Middle frontal gyrus (tissue), 1 donor: Measurements from ENCODE around the gene FARP2.

ENCODE experiments used
- DNase-seq: peaks from one replicate; pipeline ENCODE4 v3.0.0-alpha.2; 2015; ENCODE audit warnings: low spot score; ENCODE audit errors: extremely low spot score

The FARP2 gene

GRCh38 chr2:241483305-241483704 lies 127.2 kb downstream of the FARP2 start:
- DNase-seq: no peak

- no peak for DNase-seq
Observed at GRCh38 chr2:241485172-241485911, 129.3 kb downstream of the FARP2 start.

DNA sequence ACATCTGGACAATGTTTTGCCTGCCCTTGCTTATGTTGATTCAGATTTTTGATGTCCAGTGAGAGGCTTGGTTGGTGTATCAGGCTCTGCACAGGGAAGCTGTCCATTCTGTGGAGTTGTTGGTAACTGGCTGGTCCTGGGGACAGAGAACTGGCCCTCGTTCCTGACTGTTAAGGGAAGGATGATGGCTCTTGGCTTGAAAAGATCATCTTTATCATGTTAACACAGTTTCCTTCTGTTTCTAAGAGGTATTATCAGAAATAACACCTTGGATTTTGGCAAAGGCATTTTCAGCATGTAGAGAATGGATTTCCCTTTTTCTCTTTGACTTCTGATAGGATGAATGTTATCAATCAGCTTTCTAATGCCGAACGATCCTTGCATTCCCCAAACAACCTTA lies 133.0 kb downstream of the FARP2 start:
- no peak for DNase-seq

- no peak for DNase-seq
Observed at GRCh38 chr2:241489733-241490680, 133.9 kb downstream of the FARP2 start.

DNA sequence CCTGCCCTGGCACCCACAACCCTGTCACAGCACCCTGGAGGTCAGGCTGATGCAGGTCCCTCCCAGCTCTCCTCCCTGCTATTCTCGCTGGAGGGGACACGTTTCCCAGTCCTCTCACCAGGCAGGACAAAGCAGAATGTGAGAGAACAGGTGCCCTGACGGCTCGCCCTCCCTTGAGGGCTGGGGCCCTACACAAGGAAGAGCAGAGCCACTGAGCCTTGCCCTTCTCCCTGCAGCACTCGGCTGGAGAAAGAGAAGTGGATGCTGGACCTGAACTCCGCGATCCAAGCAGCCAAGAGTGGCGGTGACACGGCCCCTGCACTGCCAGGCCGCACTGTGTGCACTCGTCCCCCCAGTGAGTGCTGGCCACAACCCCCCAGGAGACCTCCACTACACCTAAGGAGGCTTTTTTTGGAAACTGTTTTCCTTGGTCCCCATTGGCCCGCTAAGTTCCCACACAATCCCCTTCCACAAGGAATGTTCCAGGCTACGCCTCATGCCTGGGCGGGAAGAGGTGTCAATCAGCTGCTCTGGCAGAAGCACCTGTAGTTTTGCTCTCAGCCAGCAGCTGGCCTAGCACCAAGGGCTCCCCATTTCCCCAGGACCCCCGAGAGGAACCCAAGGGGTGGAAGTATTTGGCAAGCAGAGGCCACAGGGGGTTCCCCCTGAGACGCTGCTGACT lies 134.9 kb downstream of the FARP2 start:
- no peak for DNase-seq

DNA sequence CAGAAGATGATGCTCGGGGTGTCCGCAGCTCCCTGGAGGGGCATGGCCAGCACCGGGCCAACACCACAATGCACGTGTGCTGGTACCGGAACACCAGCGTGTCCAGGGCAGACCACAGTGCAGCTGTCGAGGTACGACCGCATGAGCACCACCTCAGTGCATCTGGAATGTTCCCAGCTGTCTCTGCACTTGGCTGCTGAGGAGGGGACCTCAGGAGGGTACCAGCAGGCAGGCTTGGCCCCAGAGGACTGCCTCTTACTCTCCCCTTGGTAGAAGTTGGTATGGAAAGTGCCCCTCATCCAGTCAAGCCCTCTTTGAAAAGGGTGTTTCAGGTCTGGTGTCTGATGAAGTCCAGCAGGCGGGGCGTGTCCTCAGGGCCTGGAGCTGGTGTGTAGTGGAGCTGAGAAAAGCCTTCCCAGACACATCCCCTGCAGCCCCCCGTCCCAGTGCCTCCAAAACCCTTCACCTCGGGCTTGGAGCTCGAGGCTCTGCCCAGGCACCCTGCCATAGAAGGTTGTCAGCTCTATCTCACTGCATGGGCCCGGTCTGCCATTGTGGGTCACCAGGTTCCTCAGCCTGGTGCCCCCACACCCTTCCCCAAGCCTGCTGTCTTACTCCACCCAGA lies 135.6 kb downstream of the FARP2 start:
- no peak for DNase-seq

- DNase-seq: no peak
Observed at GRCh38 chr2:241492174-241492565, 136.1 kb downstream of the FARP2 start.

- no peak for DNase-seq
Observed at GRCh38 chr2:241493092-241493491, 137.0 kb downstream of the FARP2 start.

- DNase-seq: no peak
Observed at GRCh38 chr2:241494311-241494908, 138.3 kb downstream of the FARP2 start.

DNA sequence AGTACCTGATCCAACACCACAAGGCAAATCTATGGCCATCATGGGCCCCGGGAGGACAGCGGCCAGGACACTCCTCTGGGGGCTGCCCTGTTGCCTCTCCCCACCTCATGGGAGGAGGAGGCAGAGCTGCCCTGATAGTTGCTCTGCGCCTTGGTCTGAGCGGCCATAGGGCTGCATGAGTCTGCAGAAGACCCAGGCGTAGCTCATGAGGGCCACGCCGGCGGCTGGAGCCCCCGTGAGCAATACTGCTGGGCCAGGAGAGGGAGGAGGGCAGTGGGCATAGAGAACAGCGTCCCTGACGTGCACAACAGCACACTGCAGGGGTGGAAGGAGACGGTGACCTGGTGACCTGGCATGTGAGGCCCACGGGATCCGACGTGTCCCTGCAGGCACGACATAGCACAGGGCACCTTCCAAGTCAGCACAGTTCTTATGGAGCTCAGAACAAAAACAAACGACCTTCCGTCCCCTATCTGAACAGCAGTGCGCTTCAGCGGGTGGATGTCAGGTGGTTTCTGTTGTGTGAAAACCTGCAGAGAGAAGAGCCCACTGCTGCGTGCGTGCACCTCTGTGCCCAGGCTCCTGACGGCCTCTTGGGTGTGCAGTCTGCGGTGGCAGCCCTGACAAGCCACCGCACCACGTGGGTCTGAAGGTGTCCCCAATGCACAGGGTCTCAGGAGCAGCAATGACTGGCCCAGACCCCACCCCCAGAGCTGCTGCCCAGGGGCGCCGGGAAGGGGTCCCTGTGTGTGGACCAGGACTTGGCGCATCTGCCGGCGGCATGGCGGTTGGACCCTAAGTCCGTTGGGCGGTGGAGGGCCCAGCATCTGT lies 139.3 kb downstream of the FARP2 start:
- DNase-seq: no peak

DNA sequence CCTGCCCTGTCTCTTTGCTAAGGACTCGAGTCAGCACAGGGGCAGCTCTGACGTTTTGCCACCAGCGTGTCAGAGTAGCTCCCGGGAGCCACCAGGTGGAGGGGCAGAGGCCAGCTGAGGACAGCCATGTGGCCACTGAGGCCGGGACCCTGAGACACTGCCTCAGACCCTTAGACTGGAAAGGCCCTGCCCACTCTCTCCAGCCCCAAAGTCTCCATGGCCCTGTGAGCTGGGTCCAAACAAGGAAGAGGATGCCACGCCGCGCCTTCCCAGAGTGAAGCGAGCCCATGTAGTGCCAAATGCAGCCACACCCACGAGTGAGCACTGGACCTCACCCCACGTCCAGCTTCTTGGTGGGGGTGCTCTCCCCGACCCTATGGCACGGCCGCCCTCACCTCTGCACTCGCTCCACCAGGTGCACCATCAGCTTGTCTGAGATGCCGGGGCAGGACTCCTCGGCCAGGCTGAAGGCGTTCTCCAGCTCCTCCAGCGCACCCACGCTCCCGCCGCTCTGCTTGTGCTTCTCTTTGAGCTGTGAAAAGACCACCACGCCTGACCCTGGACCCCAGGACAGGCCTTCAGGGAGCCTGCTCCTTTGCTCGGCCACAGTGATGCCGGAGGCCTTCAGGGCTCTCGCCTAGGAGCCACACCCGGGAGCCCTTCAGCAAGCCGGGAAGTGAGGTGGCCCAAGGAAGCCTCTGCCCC lies 140.1 kb downstream of the FARP2 start:
- no peak for DNase-seq

GRCh38 chr2:241496904-241497877 lies 141.1 kb downstream of the FARP2 start:
- no peak for DNase-seq

DNA sequence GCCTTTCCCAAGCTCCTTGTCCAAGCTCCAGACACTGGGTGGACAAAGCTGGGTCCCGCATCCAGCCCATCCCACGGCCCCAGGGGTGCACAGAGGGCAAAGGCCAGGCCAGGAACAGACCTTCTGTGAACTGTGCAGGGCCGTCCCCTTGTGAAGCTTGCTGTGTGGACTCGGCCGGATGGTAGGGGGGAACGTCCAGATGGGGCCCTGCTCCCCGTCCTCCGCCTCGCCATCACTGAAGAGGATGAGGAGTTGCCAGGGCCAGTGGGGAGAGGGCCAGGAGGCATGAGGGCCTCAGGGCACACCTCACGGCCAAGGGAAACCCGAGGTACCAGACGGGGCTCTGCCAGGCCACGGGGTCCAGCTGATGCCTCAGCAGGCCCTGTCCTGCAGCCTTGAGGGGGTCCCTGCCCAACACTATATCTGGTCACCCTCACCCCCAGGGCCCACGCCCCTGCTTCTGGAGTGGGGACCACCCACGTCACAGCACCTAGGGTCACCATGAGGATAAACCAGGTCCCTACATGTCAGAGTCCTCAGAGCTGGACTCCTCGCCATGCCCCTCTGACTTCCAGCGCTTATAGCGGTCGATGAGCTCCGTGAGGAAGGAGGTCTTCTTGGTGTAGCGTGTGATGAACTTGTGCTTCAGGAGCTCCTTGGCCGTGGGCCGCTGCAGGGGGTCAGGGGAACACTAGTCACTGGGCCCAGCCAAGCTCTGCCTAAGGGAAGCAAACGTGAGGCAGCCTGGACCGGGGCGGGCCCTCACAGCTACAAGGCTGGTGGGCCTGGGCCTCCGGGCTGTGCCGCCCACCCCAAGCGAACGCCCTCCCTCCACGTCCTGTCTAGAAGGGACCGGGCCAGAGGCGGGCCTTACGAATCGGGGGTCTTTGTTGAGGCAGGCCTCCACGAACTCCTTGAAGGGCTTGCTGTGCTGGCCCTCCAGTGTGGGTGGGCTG lies 142.3 kb downstream of the FARP2 start:
- no peak for DNase-seq

DNA sequence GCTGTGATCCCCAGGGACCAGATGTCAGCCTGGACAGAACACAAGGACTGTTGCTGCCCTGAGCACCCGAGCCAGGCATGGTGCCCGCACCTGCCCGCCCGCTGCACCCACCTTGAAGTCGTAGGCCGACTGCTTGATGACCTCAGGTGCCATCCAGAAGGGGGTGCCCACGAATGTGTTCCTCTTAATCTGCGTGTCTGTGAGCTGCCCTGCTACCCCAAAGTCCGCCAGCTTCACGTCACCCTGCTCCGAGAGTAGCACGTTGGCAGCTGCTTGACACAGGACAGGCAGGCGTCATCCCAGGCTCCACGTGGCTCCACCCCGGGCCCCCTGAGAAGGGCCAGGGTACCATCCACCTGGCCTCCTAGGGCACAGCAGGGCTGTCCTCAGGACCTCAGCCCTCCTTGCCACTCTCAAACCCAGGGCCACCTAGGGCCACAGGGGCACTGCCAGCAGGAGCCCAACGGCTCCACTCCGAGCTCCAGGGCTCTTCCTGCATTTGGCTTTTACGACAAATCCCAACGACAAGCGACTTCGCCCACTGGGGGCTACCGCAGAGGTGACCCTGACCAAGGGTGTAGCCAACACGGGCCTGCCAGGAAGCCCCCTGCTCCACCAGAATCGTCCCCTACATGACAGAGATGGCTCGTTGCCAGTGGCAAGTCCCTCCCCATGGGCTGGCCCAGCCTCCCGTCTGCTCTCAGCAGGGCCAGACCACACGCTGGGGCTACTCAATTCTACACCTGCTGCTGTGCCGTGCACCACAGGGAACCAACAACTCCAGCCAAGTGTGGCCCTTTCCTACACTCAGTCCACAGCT lies 143.3 kb downstream of the FARP2 start:
- DNase-seq: no peak

DNA sequence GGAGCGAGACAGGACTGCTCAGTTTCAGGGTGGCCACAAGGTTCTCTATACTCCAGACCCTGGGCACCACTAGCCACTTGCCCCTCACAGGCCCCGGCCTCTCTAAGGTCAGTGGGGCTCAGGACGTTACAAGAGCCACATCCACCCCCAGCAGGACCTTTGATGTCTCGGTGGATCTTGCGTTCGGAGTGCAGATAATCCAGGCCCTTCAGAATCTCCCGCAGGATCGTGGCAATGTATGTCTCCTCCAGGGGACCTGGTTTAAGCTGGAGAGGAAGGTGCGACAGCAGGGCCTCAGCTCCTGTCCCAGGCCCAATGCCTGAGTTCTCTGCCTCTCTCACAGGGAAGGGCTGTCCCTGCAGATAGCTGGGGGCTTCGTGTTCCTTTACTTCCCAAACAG lies 143.9 kb downstream of the FARP2 start:
- no peak for DNase-seq

GRCh38 chr2:241500431-241500975 lies 144.4 kb downstream of the FARP2 start:
- DNase-seq: no peak
